Measurements from ENCODE around the gene SYT6. TPM values are rescaled to one million over a fixed set of nuclear protein-coding genes. Genes with fewer than 3 reads are reported as not detected.

The SYT6 gene
- total and polyA plus RNA-seq, 2 of the 13 experiments (the other 11 are each of a cell fraction or from before 2014, with no cell fraction given): not detected

GRCh38 chr1:114062477-114063099 is 91.1 kb downstream of the SYT6 start:
- no peak overlapping the region for H3K4me3 ChIP-seq (replicated peaks in 1 of 3; ENCODE audit: insufficient read depth in 1 of 3, low read depth in 2 of 3, low read length in 3 of 3)
- CTCF ChIA-PET (ENCODE audit: low intra/inter-chr PET ratio, low total read pairs): no interaction called here
- FAIRE-seq: no peak
- no peaks in the 10 kb centered on the region for H3K27me3 ChIP-seq (ENCODE audit: control insufficient read depth in 1 of 2, insufficient read depth in 2 of 2, low read length in 2 of 2)
- no peaks in the 10 kb centered on the region for H3K9me3 ChIP-seq (ENCODE audit: low read length)
- DNase-seq (ENCODE audit: low spot score): no peak
- POLR2A ChIA-PET: no interaction called here
- no peak for ATAC-seq
- H3K4me1 ChIP-seq (ENCODE audit: insufficient read depth, low read length): no peaks in the 10 kb centered on the region
- H3K27ac ChIP-seq (ENCODE audit: extremely low read length, insufficient read depth, low read length): no peak overlapping the region
- TF ChIP-seq, protein P1, sequence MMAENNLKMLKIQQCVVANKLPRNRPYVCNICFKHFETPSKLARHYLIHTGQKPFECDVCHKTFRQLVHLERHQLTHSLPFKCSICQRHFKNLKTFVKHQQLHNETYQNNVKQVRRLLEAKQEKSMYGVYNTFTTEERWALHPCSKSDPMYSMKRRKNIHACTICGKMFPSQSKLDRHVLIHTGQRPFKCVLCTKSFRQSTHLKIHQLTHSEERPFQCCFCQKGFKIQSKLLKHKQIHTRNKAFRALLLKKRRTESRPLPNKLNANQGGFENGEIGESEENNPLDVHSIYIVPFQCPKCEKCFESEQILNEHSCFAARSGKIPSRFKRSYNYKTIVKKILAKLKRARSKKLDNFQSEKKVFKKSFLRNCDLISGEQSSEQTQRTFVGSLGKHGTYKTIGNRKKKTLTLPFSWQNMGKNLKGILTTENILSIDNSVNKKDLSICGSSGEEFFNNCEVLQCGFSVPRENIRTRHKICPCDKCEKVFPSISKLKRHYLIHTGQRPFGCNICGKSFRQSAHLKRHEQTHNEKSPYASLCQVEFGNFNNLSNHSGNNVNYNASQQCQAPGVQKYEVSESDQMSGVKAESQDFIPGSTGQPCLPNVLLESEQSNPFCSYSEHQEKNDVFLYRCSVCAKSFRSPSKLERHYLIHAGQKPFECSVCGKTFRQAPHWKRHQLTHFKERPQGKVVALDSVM (CRISPR knock-in tag; IDR thresholded peaks at IDR 0.05): no peak
- TF ChIP-seq MZF1 (CRISPR knock-in tag; IDR thresholded peaks at IDR 0.05; ENCODE audit: borderline replicate concordance) (no peak), ZNF776 (CRISPR knock-in tag; IDR thresholded peaks at IDR 0.05) (no peak), ERF (CRISPR knock-in tag; IDR thresholded peaks at IDR 0.05) (no peak), ZNF468 (CRISPR knock-in tag; IDR thresholded peaks at IDR 0.05) (no peak), HNRNPH1 (optimal IDR thresholded peaks at IDR 0.05; ENCODE audit: low read depth, low read length) (no peak), NAIF1 (CRISPR knock-in tag; IDR thresholded peaks at IDR 0.05; ENCODE audit: borderline replicate concordance) (no peak), DR1 (CRISPR knock-in tag; IDR thresholded peaks at IDR 0.05) (no peak)
- TF ChIP-seq, protein P2, sequence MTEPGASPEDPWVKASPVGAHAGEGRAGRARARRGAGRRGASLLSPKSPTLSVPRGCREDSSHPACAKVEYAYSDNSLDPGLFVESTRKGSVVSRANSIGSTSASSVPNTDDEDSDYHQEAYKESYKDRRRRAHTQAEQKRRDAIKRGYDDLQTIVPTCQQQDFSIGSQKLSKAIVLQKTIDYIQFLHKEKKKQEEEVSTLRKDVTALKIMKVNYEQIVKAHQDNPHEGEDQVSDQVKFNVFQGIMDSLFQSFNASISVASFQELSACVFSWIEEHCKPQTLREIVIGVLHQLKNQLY (CRISPR knock-in tag; IDR thresholded peaks at IDR 0.05): no peak
- TF ChIP-seq, protein P3, sequence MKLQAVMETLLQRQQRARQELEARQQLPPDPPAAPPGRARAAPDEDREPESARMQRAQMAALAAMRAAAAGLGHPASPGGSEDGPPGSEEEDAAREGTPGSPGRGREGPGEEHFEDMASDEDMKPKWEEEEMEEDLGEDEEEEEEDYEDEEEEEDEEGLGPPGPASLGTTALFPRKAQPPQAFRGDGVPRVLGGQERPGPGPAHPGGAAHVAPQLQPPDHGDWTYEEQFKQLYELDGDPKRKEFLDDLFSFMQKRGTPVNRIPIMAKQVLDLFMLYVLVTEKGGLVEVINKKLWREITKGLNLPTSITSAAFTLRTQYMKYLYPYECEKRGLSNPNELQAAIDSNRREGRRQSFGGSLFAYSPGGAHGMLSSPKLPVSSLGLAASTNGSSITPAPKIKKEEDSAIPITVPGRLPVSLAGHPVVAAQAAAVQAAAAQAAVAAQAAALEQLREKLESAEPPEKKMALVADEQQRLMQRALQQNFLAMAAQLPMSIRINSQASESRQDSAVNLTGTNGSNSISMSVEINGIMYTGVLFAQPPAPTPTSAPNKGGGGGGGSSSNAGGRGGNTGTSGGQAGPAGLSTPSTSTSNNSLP (IDR thresholded peaks at IDR 0.05; ENCODE audit: low read depth, low read length): no peak
- intact Hi-C loops (cut with micrococcal nuclease; ENCODE audit: unreplicated experiment): no loop called here
- H3K9ac ChIP-seq (ENCODE audit: insufficient read depth, low read depth, low read length): no peak overlapping the region
- BruUV-seq (replicated peaks): no TSS peak
- no peaks in the 10 kb centered on the region for H4K20me1 ChIP-seq (ENCODE audit: insufficient read depth, low read length)
- H3K79me2 ChIP-seq (ENCODE audit: insufficient read depth, low read length): no peaks in the 10 kb centered on the region
- H3K36me3 ChIP-seq (replicated peaks in 1 of 2; ENCODE audit: control insufficient read depth in 1 of 2, insufficient read depth in 2 of 2, low read length in 2 of 2): no peaks in the 10 kb centered on the region
- no peak overlapping the region for H2AFZ ChIP-seq (ENCODE audit: low read length)
- 8% methylated on average over 8 of the region's 8 CpGs for WGBS (ENCODE audit: low lambda C conversion rate)
- H3K4me2 ChIP-seq (ENCODE audit: low read depth, low read length): no peak overlapping the region
- in situ Hi-C loops (cut with HindIII; ENCODE audit: extremely low pct_ligation_motif_present, low pct_unique_long_range_greater_than_20kb): no loop called here

Data from HepG2 (cell line).